Neural progenitor cell (in vitro differentiated cells): ENCODE results near the gene CMTM8.

Experiments used
- EZH2 ChIP-seq: fragments of 200-600 bp; sonication (generic); IDR thresholded peaks from 2 replicates; pipeline ENCODE4 v1.6.1; 2017; ENCODE audit warnings: antibody characterized with exemption, mild to moderate bottlenecking, moderate library complexity
- EZH2phosphoT487 ChIP-seq: fragments of 200-600 bp; sonication (generic); IDR thresholded peaks from 2 replicates; pipeline ENCODE4 v1.6.1; 2017; ENCODE audit warnings: antibody characterized with exemption
- TF ChIP-seq, protein P1 (sequence below): fragments of 200-600 bp; sonication (generic); IDR thresholded peaks from 2 replicates; pipeline ENCODE4 v1.5.1; 2017; ENCODE audit warnings: antibody characterized with exemption, mild to moderate bottlenecking

GRCh38 chr3:32236377-32236776 is 2.1 kb upstream of the CMTM8 start:
- TF ChIP-seq, protein P1, sequence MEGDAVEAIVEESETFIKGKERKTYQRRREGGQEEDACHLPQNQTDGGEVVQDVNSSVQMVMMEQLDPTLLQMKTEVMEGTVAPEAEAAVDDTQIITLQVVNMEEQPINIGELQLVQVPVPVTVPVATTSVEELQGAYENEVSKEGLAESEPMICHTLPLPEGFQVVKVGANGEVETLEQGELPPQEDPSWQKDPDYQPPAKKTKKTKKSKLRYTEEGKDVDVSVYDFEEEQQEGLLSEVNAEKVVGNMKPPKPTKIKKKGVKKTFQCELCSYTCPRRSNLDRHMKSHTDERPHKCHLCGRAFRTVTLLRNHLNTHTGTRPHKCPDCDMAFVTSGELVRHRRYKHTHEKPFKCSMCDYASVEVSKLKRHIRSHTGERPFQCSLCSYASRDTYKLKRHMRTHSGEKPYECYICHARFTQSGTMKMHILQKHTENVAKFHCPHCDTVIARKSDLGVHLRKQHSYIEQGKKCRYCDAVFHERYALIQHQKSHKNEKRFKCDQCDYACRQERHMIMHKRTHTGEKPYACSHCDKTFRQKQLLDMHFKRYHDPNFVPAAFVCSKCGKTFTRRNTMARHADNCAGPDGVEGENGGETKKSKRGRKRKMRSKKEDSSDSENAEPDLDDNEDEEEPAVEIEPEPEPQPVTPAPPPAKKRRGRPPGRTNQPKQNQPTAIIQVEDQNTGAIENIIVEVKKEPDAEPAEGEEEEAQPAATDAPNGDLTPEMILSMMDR: no peak
- TF ChIP-seq EZH2 (no peak), EZH2phosphoT487 (no peak)
